ENCODE data around the gene CDC45. TPM values are rescaled to one million over a fixed set of nuclear protein-coding genes. Genes with fewer than 3 reads are reported as not detected.

Gene CDC45
- total RNA-seq, 1 donor from 2014 or later = 50.7 TPM

- Histone ChIP-seq H3K4me1 (peaks cover 14% of the 10 kb centered on the region), H4K20me1 (ENCODE audit: low read depth) (peaks cover 50% of the 10 kb centered on the region), H3K79me2 (ENCODE audit: low read depth) (peaks cover 66% of the 10 kb centered on the region), H3K4me2 (peak overlapping the region; percentile 95), H3K9me3 (ENCODE audit: low read depth) (no peaks in the 10 kb centered on the region), H3F3A (ENCODE audit: low read depth) (peaks cover 37% of the 10 kb centered on the region), H3K9ac (peak overlapping the region; percentile 72), H3K27ac (peak overlapping the region; percentile 83), H3K36me3 (no peaks in the 10 kb centered on the region), H3K4me3 (peak overlapping the region; percentile 81), H2AFZ (replicated peaks) (peak overlapping the region; percentile 37), H3K27me3 (no peaks in the 10 kb centered on the region)
- H3K4me1 Mint-ChIP-seq = peaks cover 34% of the 10 kb centered on the region
- peak overlapping the region; percentile 92 for H3K4me3 Mint-ChIP-seq
- peaks cover 32% of the 10 kb centered on the region for H3K36me3 Mint-ChIP-seq
- no peak for DNase-seq (ENCODE audit: low spot score)
- H3K27ac Mint-ChIP-seq = peak overlapping the region; percentile 13
- H3K27me3 Mint-ChIP-seq (ENCODE audit: insufficient read depth, low read depth) = peaks cover 4% of the 10 kb centered on the region
- no peaks in the 10 kb centered on the region for H3K9me3 Mint-ChIP-seq
- no peak for TF ChIP-seq CTCF (IDR thresholded peaks at IDR 0.05)
- no peak for TF ChIP-seq EZH2phosphoT487 (IDR thresholded peaks at IDR 0.05)
- no peak for TF ChIP-seq EZH2 (IDR thresholded peaks at IDR 0.05)
These were observed 33.0 kb upstream of the CDC45 start for GRCh38 chr22:19446603-19447329.

GRCh38 chr22:19447330-19448075, 32.2 kb upstream of the CDC45 start, which contains the start of gene C22orf39:
Gene C22orf39 (minus strand): TSS chr22:19447711. CDS start chr22:19447688, 23 bp downstream.
- no peak for TF ChIP-seq CTCF (IDR thresholded peaks at IDR 0.05)
- TF ChIP-seq EZH2phosphoT487 (IDR thresholded peaks at IDR 0.05) = no peak
- peak; percentile 48 for TF ChIP-seq EZH2 (IDR thresholded peaks at IDR 0.05)

GRCh38 chr22:19448076-19448607, 31.6 kb upstream of the CDC45 start:
- Histone ChIP-seq H3K27ac (peak overlapping the region; percentile 43), H3K4me1 (peaks cover 14% of the 10 kb centered on the region), H3K9me3 (ENCODE audit: low read depth) (no peaks in the 10 kb centered on the region), H2AFZ (replicated peaks) (peak overlapping the region; percentile 95), H3F3A (ENCODE audit: low read depth) (peaks cover 37% of the 10 kb centered on the region), H3K79me2 (ENCODE audit: low read depth) (peaks cover 52% of the 10 kb centered on the region), H3K27me3 (no peaks in the 10 kb centered on the region), H3K9ac (peak overlapping the region; percentile 45), H3K4me3 (peak overlapping the region; percentile 81), H4K20me1 (ENCODE audit: low read depth) (peaks cover 36% of the 10 kb centered on the region), H3K4me2 (peak overlapping the region; percentile 82), H3K36me3 (no peaks in the 10 kb centered on the region)
- peak; percentile 60 for DNase-seq (ENCODE audit: low spot score)
- Mint-ChIP-seq H3K36me3 (peaks cover 33% of the 10 kb centered on the region), H3K4me3 (peak overlapping the region; percentile 92), H3K27me3 (ENCODE audit: insufficient read depth, low read depth) (peaks cover 4% of the 10 kb centered on the region), H3K4me1 (peaks cover 34% of the 10 kb centered on the region), H3K27ac (peak overlapping the region; percentile 64), H3K9me3 (no peaks in the 10 kb centered on the region)
- TF ChIP-seq EZH2phosphoT487 (IDR thresholded peaks at IDR 0.05) (no peak), EZH2 (IDR thresholded peaks at IDR 0.05) (no peak), CTCF (IDR thresholded peaks at IDR 0.05) (no peak)

More at GRCh38 chr22:19447330-19448075, 32.2 kb upstream of the CDC45 start, which contains the start of gene C22orf39:
- Histone ChIP-seq H3K36me3 (no peaks in the 10 kb centered on the region), H3F3A (ENCODE audit: low read depth) (peaks cover 37% of the 10 kb centered on the region), H3K9ac (peak within 1 kb of the TSS; percentile 72), H3K4me1 (peaks cover 14% of the 10 kb centered on the region), H3K27ac (peak within 1 kb of the TSS; percentile 83), H3K9me3 (ENCODE audit: low read depth) (no peaks in the 10 kb centered on the region), H4K20me1 (ENCODE audit: low read depth) (peaks cover 43% of the 10 kb centered on the region), H2AFZ (replicated peaks) (peak within 1 kb of the TSS; percentile 95), H3K27me3 (no peaks in the 10 kb centered on the region), H3K4me2 (peak within 1 kb of the TSS; percentile 95), H3K79me2 (ENCODE audit: low read depth) (peaks cover 58% of the 10 kb centered on the region), H3K4me3 (peak within 1 kb of the TSS; percentile 81)
- peaks cover 4% of the 10 kb centered on the region for H3K27me3 Mint-ChIP-seq (ENCODE audit: insufficient read depth, low read depth)
- peak within 1 kb of the TSS; percentile 92 for H3K4me3 Mint-ChIP-seq
- H3K4me1 Mint-ChIP-seq = peaks cover 34% of the 10 kb centered on the region
- H3K36me3 Mint-ChIP-seq = peaks cover 30% of the 10 kb centered on the region
- DNase-seq (ENCODE audit: low spot score) = peak; percentile 97
- H3K9me3 Mint-ChIP-seq = no peaks in the 10 kb centered on the region
- peak within 1 kb of the TSS; percentile 64 for H3K27ac Mint-ChIP-seq

All from neural progenitor cell (in vitro differentiated cells).